Smooth muscle cell (in vitro differentiated cells): ENCODE results near the gene DGLUCY. TPM values are rescaled to one million over a fixed set of nuclear protein-coding genes. Genes with fewer than 3 reads are reported as not detected.
"Not testable (repeated sequence)": the region's sequence is repeated elsewhere in the genome, so short reads cannot be mapped to it uniquely, and the experiment has no call there.

Experiments
- DNase-seq: peaks from one replicate; lab custom pipeline; 2025; ENCODE audit not compliant: unreplicated experiment; lab: John Stamatoyannopoulos, UW
- H2AFZ ChIP-seq: fragments of 200-600 bp; sonication (generic); 2 replicates; pipeline ENCODE4 v1.6.0; 2016; ENCODE audit warnings: antibody characterized with exemption, low read depth, mild to moderate bottlenecking
- H3F3A ChIP-seq: fragments of 200-600 bp; sonication (generic); 2 replicates; pipeline ENCODE4 v1.6.0; 2017; ENCODE audit warnings: antibody characterized with exemption, low read depth
- H3K27ac ChIP-seq: fragments of 200-600 bp; sonication (generic); 2 replicates; pipeline ENCODE4 v1.5.1; 2016; ENCODE audit warnings: low read depth, mild to moderate bottlenecking
- H3K27me3 ChIP-seq: fragments of 200-600 bp; sonication (generic); 2 replicates; pipeline ENCODE4 v1.6.1; 2016; ENCODE audit warnings: low read depth, mild to moderate bottlenecking
- H3K36me3 ChIP-seq: fragments of 200-600 bp; sonication (generic); 2 replicates; pipeline ENCODE4 v1.5.1; 2016; ENCODE audit warnings: low read depth
- H3K4me1 ChIP-seq: fragments of 200-600 bp; sonication (generic); 2 replicates; pipeline ENCODE4 v1.5.1; 2016; ENCODE audit warnings: low read depth
- H3K4me2 ChIP-seq: fragments of 200-600 bp; sonication (generic); 2 replicates; pipeline ENCODE4 v1.6.0; 2016; ENCODE audit warnings: mild to moderate bottlenecking
- H3K4me3 ChIP-seq: fragments of 200-600 bp; sonication (generic); 2 replicates; pipeline ENCODE4 v1.5.1; 2016; ENCODE audit warnings: mild to moderate bottlenecking
- H3K79me2 ChIP-seq: fragments of 200-600 bp; sonication (generic); 2 replicates; pipeline ENCODE4 v1.6.0; 2016; ENCODE audit warnings: low read depth, mild to moderate bottlenecking
- H3K9ac ChIP-seq: fragments of 200-600 bp; sonication (generic); 2 replicates; pipeline ENCODE4 v1.6.0; 2016; ENCODE audit warnings: low read depth
- H3K9me3 ChIP-seq: fragments of 200-600 bp; sonication (generic); replicated peaks from 2 replicates; pipeline ENCODE4 v1.5.1; 2016; ENCODE audit warnings: low read depth
- H4K20me1 ChIP-seq: fragments of 200-600 bp; sonication (generic); 2 replicates; pipeline ENCODE4 v1.6.0; 2016; ENCODE audit warnings: low read depth
- WGBS: methylation state at CpG from one replicate; pipeline ENCODE4 v1.1.7; 2016; ENCODE audit warnings: low lambda C conversion rate; 5-methylcytosine and 5-hydroxymethylcytosine counted together
- polyA plus RNA-seq: library from polyadenylated mRNA; unstranded; fragments of >200 nt; fragmentation: Nextera tagmentation; extraction: Ambion mirVana; gene quantifications from 2 replicates; pipeline ENCODE4 v1.2.1, GENCODE V29; 2016
- total RNA-seq: library from RNA; depleted of rRNA; stranded (reverse); fragments of >200 nt; gene quantifications from 2 replicates; pipeline ENCODE4 v1.2.3, GENCODE V29; 2014
- TF ChIP-seq, protein P1 (sequence below): fragments of 200-600 bp; sonication (generic); IDR thresholded peaks from 2 replicates; pipeline ENCODE4 v1.5.1; 2017; ENCODE audit warnings: borderline replicate concordance, mild to moderate bottlenecking, antibody characterized with exemption; ENCODE audit not compliant: insufficient read depth, poor library complexity, severe bottlenecking

The DGLUCY gene
- total and polyA plus RNA-seq, 2 experiments from 2014 or later = 9.7 to 11.3 TPM

DNA sequence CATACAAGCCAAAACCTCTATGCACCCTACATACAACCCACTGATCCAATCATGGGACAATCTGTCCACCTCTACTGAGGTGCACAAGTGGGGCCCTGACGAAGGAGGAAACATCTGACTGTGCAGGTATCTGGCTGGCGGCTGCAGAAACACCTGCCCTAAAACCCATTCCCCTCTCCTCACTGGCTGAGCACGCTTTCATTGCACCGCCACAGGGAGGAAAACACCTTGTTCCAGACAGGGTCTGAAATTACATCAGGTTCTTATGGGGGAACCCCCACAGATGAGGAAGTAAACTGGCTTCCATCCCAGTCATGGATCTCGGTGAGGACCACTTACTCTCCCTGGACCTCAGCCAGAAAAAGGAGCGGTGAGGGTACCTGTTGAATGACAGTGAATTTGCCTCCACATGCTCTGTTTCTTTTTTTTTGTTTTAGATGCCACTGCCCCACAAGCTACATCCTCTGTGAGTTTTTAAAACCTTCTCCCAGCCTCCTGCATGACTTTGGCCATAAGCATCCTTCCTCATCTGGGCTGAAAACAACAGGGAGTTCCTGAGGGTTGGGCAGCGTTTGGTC lies 23.8 kb upstream of the DGLUCY start:
- Histone ChIP-seq H3K27me3 (peaks cover 18% of the 10 kb centered on the region), H3K36me3 (no peaks in the 10 kb centered on the region), H3K4me2 (no peak overlapping the region), H4K20me1 (no peaks in the 10 kb centered on the region), H3K4me3 (no peak overlapping the region), H3F3A (no peaks in the 10 kb centered on the region), H3K27ac (no peak overlapping the region), H2AFZ (no peak overlapping the region), H3K4me1 (no peaks in the 10 kb centered on the region), H3K9ac (no peak overlapping the region), H3K9me3 (no peaks in the 10 kb centered on the region), H3K79me2 (no peaks in the 10 kb centered on the region)
- TF ChIP-seq, protein P1, sequence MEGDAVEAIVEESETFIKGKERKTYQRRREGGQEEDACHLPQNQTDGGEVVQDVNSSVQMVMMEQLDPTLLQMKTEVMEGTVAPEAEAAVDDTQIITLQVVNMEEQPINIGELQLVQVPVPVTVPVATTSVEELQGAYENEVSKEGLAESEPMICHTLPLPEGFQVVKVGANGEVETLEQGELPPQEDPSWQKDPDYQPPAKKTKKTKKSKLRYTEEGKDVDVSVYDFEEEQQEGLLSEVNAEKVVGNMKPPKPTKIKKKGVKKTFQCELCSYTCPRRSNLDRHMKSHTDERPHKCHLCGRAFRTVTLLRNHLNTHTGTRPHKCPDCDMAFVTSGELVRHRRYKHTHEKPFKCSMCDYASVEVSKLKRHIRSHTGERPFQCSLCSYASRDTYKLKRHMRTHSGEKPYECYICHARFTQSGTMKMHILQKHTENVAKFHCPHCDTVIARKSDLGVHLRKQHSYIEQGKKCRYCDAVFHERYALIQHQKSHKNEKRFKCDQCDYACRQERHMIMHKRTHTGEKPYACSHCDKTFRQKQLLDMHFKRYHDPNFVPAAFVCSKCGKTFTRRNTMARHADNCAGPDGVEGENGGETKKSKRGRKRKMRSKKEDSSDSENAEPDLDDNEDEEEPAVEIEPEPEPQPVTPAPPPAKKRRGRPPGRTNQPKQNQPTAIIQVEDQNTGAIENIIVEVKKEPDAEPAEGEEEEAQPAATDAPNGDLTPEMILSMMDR = no peak
- DNase-seq = no peak
- 91% methylated on average over 7 of the region's 7 CpGs for WGBS

DNA sequence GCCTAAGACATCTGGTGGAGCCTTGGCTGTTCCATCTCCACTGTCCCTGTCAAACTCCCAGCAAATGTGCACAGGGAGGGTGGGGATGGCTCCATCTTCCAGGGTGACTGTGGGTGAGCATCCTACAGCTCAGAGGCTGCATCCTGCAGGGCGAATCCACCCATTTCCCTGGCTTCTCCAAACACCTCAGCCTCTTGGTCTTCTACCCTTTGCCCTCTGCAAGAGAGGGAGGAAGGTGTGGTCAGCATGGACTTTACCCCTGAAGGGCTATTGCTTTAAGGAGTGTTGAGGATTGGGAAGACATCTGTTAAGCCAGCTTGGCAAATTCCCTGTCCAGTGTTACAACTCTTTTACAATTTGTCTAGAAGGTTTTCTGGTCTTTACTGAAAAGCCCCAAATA lies 23.1 kb upstream of the DGLUCY start:
- no peaks in the 10 kb centered on the region for H3K36me3 ChIP-seq
- WGBS = 94% methylated on average over 1 of the region's 1 CpG
- no peaks in the 10 kb centered on the region for H3F3A ChIP-seq
- no peaks in the 10 kb centered on the region for H4K20me1 ChIP-seq
- no peaks in the 10 kb centered on the region for H3K4me1 ChIP-seq
- H3K9me3 ChIP-seq = no peaks in the 10 kb centered on the region
- H3K79me2 ChIP-seq = no peaks in the 10 kb centered on the region
- TF ChIP-seq, protein P1 = no peak
- no peak overlapping the region for H3K27ac ChIP-seq
- H3K4me2 ChIP-seq = no peak overlapping the region
- no peak for DNase-seq
- no peak overlapping the region for H3K9ac ChIP-seq
- no peak overlapping the region for H3K4me3 ChIP-seq
- peaks cover 22% of the 10 kb centered on the region for H3K27me3 ChIP-seq
- H2AFZ ChIP-seq = no peak overlapping the region

DNA sequence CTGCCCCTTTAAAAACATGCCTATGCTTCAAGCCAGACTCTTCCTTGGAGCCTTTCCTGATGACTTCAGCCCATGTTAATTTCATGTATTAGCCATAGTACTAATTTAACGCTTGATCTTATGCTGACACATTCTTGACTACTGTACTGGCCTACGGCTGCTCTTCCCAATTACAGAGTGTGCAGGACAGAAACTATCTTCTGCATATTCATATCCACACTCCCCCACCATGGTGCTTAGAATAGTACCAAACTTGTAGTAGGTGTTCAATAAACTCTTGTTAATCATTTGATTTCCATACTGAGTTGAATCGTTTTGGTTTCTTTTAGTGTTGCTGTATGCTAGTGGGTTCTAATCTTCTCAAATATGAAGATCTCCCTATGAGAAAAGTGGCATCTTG lies 21.8 kb upstream of the DGLUCY start:
- TF ChIP-seq, protein P1 = no peak
- H3K9me3 ChIP-seq = no peaks in the 10 kb centered on the region
- H3K4me1 ChIP-seq = no peaks in the 10 kb centered on the region
- H3K4me3 ChIP-seq = no peak overlapping the region
- no peak overlapping the region for H2AFZ ChIP-seq
- no peaks in the 10 kb centered on the region for H4K20me1 ChIP-seq
- 89% methylated on average over 3 of the region's 3 CpGs for WGBS
- no peak overlapping the region for H3K4me2 ChIP-seq
- H3K79me2 ChIP-seq = no peaks in the 10 kb centered on the region
- no peak for DNase-seq
- peaks cover 22% of the 10 kb centered on the region for H3K27me3 ChIP-seq
- no peak overlapping the region for H3K27ac ChIP-seq
- H3K36me3 ChIP-seq = no peaks in the 10 kb centered on the region
- no peak overlapping the region for H3K9ac ChIP-seq
- no peaks in the 10 kb centered on the region for H3F3A ChIP-seq

DNA sequence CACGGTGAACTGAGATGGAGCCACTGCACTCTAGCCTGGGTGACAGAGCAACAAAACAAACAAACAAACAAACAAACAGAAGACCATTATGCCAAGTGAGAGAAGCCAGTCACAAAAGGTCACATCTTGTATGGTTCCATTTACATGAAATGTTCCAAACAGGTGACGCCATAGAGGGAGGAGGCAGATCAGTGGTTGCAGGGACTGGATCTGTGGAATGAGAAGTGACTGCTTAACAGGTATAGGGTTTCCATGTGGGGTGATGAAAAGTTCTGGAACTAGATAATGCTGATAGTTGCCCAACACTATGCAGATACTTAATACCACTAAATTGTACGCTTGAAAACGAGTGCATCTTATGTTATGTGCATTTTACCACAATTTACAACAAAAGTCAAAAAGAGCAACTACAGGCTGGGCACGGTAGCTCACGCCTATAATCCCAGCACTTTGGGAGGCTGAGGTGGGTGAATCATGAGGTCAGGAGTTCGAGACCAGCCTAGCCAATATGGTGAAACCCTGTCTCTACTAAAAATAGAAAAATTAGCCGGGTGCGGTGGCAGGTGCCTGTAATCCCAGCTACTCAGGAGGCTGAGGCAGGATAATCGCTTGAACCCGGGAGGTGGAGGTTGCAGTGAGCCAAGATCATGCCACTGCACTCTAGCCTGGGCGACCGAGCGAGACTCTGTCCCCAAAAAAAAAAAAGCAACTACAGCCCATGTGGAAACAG lies 20.0 kb upstream of the DGLUCY start:
- not testable (repeated sequence) for H2AFZ ChIP-seq, H3K4me2 ChIP-seq, H3K27ac ChIP-seq, H3K4me1 ChIP-seq, H3K36me3 ChIP-seq, H3K79me2 ChIP-seq, H3K4me3 ChIP-seq, H3F3A ChIP-seq, H4K20me1 ChIP-seq, H3K9ac ChIP-seq, H3K9me3 ChIP-seq, DNase-seq
- H3K27me3 ChIP-seq = peaks cover 22% of the 10 kb centered on the region
- 92% methylated on average over 14 of the region's 14 CpGs for WGBS
